K562 (cell line): Measurements from ENCODE around the gene ITPR1. TPM values are rescaled to one million over a fixed set of nuclear protein-coding genes. Genes with fewer than 3 reads are reported as not detected.

ENCODE experiments used
- CBFA2T2 ChIP-seq: fragments of 450-650 bp; conservative IDR thresholded peaks from 2 replicates; pipeline ENCODE4 v1.6.1; 2017; ENCODE audit warnings: mild to moderate bottlenecking
- HMG20A ChIP-seq: fragments of 450-650 bp; formaldehyde crosslinking; conservative IDR thresholded peaks from 2 replicates; pipeline ENCODE4 v1.4.0; 2020; ENCODE audit warnings: mild to moderate bottlenecking, mixed read lengths
- KDM4B ChIP-seq, 2 experiments: fragments of 450-650 bp in 1 of 2; sonication (generic) in 1 of 2; IDR thresholded peaks; 2 replicates each; pipeline ENCODE4 v1.6.1; 2016 to 2017; ENCODE audit warnings: borderline replicate concordance in 2 of 2, antibody characterized with exemption in 1 of 2, low read depth in 1 of 2, mild to moderate bottlenecking in 1 of 2
- L3MBTL2 ChIP-seq: fragments of 450-650 bp; IDR thresholded peaks from 2 replicates; pipeline ENCODE4 v1.6.1; 2016; ENCODE audit warnings: mild to moderate bottlenecking, moderate library complexity
- MECOM ChIP-seq: fragments of 250-450 bp; sonication (Bioruptor Pico); IDR thresholded peaks from 2 replicates; pipeline ENCODE4 v1.8.0; 2022; ENCODE audit warnings: inconsistent platforms
- MGA ChIP-seq: fragments of 450-650 bp; IDR thresholded peaks from 2 replicates; pipeline ENCODE4 v1.6.1; 2016; ENCODE audit warnings: mild to moderate bottlenecking, moderate library complexity
- MLX ChIP-seq, 2 experiments: fragments of 450-650 bp in 1 of 2; sonication (generic) in 1 of 2; formaldehyde crosslinking; conservative IDR thresholded peaks; 2 replicates each; pipeline versions ENCODE4 v1.4.0 to v1.8.1; 2020 to 2022; ENCODE audit warnings: mild to moderate bottlenecking in 1 of 2, missing genetic modification reagents in 1 of 2
- MTA2 ChIP-seq: fragments of 450-650 bp; IDR thresholded peaks from 2 replicates; pipeline ENCODE4 v1.6.1; 2016; ENCODE audit warnings: low read depth
- NRF1 ChIP-seq, 2 experiments: fragments of 450-650 bp; IDR thresholded peaks in 1 of 2; conservative IDR thresholded peaks in 1 of 2; 2 replicates each; pipeline ENCODE4 v1.6.1; 2014; ENCODE audit warnings: mild to moderate bottlenecking in 2 of 2
- POLR2AphosphoS5 ChIP-seq: IDR thresholded peaks from 2 replicates; pipeline ENCODE4 v1.6.1; 2011; ENCODE audit warnings: mild to moderate bottlenecking, low read depth, low read length, moderate library complexity; ENCODE audit not compliant: control insufficient read depth, insufficient read depth
- ZNF408 ChIP-seq: fragments of 250-450 bp; sonication (Bioruptor Pico); IDR thresholded peaks from 2 replicates; pipeline ENCODE4 v1.4.0; 2020; ENCODE audit warnings: low read depth, mild to moderate bottlenecking, moderate library complexity
- ZNF589 ChIP-seq: fragments of 200-800 bp; sonication (Bioruptor generic); IDR thresholded peaks from 2 replicates; pipeline ENCODE4 v1.6.1; 2016; ENCODE audit warnings: low read depth, missing genetic modification characterization, missing compliant biosample characterization
- polyA plus RNA-seq, 8 experiments: library from polyadenylated mRNA; depleted of rRNA in 4 of 8; stranded (reverse) in 5 of 8; unstranded in 3 of 8; fragments of >200 nt; fragmentation: Nextera tagmentation in 2 of 8; fragmentation: Illumina TruSeq in 1 of 8; extraction: Ambion mirVana in 2 of 8; extraction: Trizol in 1 of 8; gene quantifications; 2 replicates each; pipeline versions ENCODE4 v1.2.1 to v1.2.3, GENCODE V29; 2011 to 2014; ENCODE audit warnings: inconsistent platforms in 1 of 8, missing spikeins in 1 of 8
- total RNA-seq, 7 experiments: library from RNA; depleted of rRNA in 6 of 7; stranded (reverse); fragments of >200 nt in 6 of 7; fragmentation: Illumina TruSeq in 2 of 7; extraction: Trizol in 2 of 7; gene quantifications; 2 replicates each; pipeline versions ENCODE4 v1.2.1 to v1.2.3, GENCODE V29; 2011 to 2021; ENCODE audit warnings: low replicate concordance in 1 of 7
- TF ChIP-seq, protein P1 (sequence below): fragments of 250-450 bp; sonication (Bioruptor Pico); IDR thresholded peaks from 2 replicates; pipeline ENCODE4 v1.4.0; 2020; ENCODE audit warnings: borderline replicate concordance

ITPR1 gene
- total and polyA plus RNA-seq, 9 of the 15 experiments (the other 6 are each of a cell fraction or from before 2014, with no cell fraction given), result 22.4 to 40.0 (median 27.4) TPM

GRCh38 chr3:4814904-4815574 is 321.9 kb downstream of the ITPR1 start (continued):
- TF ChIP-seq, protein P1, sequence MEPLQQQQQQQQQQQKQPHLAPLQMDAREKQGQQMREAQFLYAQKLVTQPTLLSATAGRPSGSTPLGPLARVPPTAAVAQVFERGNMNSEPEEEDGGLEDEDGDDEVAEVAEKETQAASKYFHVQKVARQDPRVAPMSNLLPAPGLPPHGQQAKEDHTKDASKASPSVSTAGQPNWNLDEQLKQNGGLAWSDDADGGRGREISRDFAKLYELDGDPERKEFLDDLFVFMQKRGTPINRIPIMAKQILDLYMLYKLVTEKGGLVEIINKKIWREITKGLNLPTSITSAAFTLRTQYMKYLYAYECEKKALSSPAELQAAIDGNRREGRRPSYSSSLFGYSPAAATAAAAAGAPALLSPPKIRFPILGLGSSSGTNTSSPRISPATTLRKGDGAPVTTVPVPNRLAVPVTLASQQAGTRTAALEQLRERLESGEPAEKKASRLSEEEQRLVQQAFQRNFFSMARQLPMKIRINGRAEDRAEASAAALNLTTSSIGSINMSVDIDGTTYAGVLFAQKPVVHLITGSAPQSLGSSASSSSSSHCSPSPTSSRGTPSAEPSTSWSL, result no peak
- no peak for TF ChIP-seq POLR2AphosphoS5
- peak; percentile 99 for TF ChIP-seq L3MBTL2
- peak; percentile 99 for TF ChIP-seq MGA
- TF ChIP-seq MECOM (CRISPR knock-in tag), result peak; percentile 68; the same call in 1 of the 2 replicates
- no peak for TF ChIP-seq ZNF408 (CRISPR knock-in tag)
- TF ChIP-seq MTA2, result no peak
- TF ChIP-seq NRF1 (conservative IDR thresholded peaks at IDR 0.05 in 1 of 2, IDR thresholded peaks at IDR 0.05 in 1 of 2), result 0 out of 4 replicates have a peak, but pooled peaks of 1 of the 2 experiments have one; percentile 13
- no peak for TF ChIP-seq MLX (CRISPR knock-in tag; conservative IDR thresholded peaks at IDR 0.05)
- TF ChIP-seq CBFA2T2, result no peak
- TF ChIP-seq HMG20A, result no peak
- TF ChIP-seq KDM4B (IDR thresholded peaks at IDR 0.05; ENCODE audit: borderline replicate concordance in 2 of 2, low read depth in 1 of 2), result no peak
- TF ChIP-seq ZNF589 (CRISPR knock-in tag), result peak; percentile 85; the same call in 1 of the 2 replicates
